ENCODE data around the gene CENPW.

CENPW gene

DNA sequence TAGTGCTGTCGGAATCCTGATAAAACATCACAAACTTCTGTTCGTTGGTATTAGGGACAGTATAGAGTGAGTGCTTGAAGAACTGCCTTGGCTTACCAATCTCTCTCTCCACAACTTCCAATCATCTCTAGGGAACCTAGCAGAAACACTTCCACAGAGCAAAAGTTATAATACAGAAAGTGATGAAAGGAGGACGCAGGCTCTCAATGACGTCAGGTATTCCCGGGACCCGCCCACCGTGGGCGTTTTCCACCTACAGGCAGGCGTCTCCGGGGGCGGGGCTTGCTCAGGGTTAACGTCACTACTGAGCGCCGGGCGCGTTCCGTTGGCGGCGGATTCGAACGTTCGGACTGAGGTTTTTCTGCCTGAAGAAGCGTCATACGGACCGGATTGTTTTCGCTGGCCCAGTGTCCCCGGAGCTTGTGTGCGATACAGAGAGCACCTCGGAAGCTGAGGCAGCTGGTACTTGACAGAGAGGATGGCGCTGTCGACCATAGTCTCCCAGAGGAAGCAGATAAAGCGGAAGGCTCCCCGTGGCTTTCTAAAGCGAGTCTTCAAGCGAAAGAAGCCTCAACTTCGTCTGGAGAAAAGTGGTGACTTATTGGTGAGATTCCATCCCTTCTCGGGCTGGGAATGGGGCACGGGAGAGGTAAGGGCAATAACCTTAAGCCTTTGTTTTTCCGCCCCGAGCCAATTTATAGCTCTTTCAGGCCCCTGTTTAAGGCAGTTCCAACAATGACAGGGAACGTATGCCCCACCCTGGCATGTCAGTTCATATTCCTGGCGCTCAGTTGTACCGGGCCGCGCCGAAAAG lies at the start of gene CENPW:
Gene CENPW, plus strand, starts transcription at position 320 of the 814 bp plus-strand sequence. Its CDS starts 159 bp downstream, at position 479.
- peak; percentile 72 to 95 for DNase-seq

DNA sequence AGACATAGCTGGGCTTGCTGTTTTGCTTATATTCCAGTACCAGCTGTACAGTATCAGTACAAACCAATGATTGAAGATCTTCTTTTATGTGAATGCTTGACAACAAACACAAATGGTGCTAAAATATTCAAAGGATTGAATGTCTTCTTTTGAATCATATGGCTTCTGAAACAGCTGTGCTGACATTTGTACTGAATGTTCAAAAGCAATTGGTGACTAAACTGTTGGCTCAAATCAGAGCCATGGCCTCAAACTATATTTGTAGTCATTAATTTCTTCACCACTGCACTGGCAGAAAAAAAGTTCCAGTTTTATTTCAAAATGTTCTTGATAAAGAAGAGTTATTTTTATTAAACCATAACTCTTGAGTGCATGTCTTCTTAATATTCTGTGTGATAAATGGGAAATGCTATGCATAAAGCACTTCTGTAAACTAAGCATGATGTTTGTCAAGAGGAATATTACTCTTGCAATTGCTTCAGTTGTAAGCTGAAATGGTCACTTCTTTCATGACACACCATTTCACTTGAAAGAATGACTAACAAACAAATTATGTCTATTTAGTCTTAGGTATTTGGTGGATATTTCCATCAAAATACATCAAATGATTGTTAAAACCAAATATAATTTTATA lies 45.9 kb upstream of the CENPW start:
- no peak for DNase-seq

DNA sequence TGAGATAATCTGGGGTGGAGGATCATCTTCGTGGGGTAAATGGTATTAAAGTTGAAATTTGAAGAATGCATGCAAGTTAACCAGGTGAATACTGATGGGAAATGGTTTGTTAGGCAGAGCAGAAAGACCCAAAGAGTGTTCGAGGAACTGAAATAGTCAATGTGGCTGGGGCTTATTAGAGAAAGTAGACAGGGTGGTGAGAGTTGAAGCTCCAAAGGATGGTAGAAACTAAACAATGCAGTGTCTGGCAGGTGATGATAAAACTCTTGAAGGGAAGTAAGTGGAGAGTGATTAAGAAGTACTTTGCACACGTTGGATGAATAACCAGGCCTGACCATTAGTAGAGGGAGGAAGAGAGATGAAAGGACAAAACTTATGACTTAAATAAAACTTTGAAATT lies 39.8 kb upstream of the CENPW start:
- no peak for DNase-seq

DNA sequence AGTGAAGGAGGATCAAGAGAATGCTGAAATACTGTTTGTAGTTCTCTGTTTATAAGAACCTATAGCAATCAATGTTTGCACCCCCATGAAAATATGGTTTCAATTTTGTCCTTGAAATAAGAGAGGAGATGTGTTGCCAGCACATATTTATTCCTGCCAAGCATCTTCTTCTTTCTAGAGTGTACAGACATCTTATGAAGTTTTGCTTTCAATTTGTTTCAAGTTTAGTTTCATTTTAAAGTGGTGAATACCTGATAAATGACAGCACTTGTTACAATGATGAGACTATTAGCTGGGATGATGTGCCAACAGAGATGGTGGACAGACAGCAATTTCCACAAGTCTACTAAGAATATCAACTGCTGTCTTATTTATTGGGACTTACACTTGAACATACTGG lies 39.2 kb upstream of the CENPW start:
- no peak for DNase-seq

DNA sequence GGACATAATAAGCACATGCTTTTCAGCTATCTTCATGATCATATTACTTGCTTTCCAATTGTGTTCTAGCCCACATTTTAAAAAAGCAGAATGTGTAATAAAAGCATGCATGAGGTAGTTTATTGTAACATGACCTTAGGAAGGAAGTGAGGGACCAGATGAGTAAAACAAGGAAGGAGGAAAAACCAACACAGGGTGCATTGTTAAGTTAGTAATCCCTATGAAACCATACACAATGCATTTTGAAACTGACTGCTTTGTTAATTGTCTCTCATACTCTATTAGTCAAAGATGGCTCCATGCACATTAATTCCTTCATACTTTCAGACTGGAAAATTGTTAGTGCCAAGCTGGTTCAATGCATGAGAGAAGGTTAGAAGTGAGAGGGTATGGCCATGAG lies 37.7 kb upstream of the CENPW start:
- no peak for DNase-seq

DNA sequence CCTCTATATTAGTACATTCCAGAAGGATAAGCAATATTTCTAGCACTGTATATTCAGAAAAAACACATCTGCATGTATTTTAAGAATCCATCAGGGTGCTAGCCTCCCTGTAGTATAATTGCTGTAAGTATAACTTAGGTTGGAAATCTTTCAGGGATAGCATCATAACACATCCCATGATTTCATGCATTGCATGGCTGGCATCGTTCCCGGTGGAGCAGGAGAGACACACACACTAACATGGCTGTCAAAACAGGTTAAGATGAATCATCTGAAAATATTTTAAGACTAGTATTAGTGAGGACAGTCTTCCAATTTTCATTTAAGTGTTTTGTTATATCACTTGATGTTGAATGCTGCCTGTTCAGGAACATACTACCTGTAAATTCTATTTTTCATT lies 32.1 kb upstream of the CENPW start:
- no peak for DNase-seq

DNA sequence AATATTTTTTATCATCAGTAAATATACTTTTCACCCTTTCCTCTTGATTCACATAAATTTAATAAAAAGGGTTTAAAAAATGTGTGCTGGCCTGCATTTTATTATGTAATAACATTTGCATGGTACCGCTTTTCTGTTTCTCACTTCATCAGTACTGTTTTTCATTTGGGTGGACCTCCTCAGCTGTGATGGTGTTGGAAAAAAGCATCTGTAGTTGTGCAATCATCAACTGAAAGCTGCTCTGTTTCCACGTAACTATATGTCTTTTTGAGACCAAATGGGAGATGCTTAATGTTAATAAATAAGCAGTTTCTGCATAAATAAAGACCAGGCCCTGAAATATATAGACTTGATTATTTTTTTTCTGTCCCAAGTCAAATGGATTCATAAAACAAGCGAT lies 31.6 kb upstream of the CENPW start:
- DNase-seq, result no peak

DNA sequence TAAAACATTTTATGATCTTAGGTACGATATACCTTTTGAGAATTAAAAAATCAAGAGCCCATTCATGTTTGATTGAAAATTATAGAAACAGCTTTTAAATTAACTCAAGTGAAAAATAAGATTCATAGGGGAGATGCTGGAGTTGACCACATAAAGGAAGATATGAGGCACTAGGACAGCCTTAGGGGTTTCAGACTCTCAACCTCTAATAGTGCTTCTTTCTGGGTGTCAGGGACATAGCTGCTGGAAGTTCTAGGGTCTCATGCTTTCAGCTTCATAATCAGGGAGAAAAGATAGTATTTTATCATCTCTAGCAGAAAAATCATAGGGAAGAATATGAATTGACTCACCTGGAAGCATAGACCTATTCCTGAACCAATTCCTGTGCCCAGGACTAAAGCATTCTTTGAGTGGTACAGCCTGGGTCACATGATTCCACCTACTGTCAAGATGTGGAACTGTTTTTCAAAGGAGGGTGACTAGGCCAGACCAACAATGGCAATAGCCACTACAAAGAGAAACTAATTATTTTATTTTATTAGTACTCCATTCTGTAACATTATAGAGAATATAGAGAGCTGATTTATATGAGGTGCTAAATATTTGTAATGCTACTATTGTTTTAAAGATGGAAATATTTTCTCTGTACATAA lies 27.8 kb upstream of the CENPW start:
- DNase-seq, result peak in 1 of 2 experiments; percentile 13

DNA sequence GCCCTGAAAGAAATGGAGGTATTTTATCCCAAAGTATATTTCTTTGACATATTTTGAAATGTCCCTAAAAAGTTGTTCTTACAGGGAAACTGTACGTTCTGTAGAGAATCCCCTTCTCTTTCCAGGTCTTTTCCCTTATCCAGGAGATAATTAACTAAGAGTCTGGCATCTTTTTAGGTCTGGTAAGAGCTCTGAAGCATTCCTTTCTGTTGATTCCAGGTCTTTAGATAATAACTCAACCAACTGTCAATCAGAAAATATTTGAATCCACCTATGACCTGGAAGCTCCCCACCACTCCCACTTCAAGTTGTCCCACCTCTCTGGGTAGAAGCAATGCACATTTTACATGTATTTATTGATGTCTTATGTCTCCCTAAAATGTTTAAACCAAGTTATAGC lies 26.0 kb upstream of the CENPW start:
- DNase-seq, result no peak

DNA sequence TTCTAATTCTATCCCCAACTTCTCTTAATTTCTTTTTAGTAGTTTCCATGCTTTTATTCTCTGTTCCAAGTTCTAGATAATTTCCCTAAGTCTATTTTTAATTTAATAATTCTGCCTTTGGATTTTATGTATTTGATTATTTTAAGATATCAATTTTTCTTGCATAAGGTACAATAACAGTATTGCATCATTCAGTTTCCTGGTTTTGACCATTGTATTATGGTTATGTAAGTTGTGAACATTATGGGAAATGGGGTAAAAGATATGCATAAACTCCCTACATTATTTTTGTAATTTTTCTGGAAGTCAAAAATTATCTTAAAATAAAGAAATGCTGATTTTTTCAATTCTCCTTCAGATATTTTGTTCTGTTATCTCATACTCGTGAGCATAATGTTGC lies 21.1 kb upstream of the CENPW start:
- DNase-seq, result no peak

DNA sequence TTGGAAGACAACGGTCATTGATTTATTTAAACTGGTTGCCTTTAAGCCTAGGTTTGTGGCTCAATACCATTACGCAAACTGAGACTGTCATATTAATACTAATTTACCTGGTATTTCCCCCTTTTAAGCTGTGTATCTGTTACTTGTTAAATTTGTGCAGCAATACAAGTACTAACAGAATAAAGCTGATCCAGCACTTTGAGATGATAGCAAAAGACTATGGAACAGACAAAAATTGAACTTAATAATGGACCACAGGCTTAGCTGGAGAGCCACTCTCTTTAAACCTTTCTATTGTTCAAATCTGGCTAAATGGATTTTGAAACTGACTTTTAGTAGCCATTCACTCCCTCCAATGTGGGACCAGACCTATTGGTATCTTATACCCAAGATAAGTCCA lies 6.2 kb upstream of the CENPW start:
- DNase-seq, result no peak

DNA sequence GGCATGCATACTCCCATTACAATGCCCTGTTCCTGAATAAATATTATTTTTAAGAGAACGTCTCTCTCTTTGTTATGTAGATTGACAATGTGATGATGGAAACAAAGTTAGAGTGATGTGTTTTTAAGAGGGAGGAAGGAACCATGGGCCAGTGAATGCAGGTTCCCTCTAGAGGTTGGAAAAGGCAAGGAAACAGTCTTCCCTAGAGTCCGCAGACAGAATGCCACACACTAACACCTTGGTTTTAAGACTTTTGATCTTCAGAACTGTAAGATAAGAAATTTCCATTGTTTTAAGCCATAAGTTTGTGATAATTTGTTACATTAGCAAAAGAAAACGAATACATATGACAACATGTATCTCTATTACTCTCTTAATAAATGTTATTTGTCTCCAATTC lies 4.7 kb upstream of the CENPW start:
- no peak for DNase-seq

DNA sequence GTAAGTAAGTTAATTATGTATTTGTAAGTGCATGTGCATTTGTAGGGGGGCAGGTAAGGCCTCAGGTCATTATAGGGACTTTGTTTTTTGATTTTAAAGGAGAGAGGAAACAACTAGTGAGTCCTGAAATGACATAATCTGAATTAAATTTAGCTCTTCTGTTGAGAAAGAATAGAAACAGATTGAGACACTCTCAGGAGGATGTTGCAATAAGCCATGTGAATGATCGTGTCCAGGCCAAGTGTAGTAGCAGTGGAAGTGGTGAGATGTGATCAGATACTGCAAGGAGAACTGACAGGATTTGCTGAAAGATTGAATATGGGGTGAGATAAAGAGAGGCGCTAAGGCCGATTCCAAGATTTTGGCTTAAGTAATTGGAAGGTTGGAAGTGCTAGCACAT lies 2.6 kb upstream of the CENPW start:
- DNase-seq, result no peak

DNA sequence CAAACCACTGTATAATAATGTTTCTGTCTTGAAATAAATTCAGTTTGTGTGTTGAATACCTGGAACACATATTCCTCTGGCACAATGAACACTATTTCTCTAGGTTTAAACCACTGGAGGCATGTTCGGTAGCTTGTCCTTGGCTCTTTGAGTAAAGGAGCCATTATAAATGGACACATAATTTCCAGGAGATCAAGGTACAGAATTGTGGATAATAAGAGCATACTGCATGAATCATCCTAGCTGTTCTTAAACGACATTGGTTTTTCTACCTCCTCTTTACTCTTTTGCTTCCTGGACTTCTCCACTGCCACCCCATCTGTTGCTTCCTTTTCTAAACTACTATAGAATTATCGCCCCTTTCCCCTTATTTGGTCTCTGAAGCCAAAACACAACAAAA lies 1.2 kb downstream of the CENPW start:
- no peak for DNase-seq

DNA sequence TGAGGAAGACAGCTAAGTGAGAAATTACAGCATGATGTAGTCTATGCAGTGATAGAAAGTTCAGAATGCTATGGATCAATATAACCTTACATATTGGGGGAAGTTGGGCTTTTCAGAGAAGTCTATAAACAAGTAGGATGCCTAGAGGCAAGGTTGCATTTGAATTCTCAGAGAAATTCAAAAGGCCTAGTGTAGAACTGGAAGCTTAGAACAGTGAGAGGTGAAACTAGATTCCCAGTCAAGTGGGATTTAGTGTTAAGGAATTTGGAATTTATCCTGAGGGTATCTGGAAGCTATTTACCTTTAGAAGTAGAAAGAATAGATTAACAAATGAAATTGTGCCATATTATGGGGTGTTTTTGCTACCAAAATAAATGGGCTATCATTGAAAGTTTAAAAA lies 4.3 kb downstream of the CENPW start:
- DNase-seq, result no peak

DNA sequence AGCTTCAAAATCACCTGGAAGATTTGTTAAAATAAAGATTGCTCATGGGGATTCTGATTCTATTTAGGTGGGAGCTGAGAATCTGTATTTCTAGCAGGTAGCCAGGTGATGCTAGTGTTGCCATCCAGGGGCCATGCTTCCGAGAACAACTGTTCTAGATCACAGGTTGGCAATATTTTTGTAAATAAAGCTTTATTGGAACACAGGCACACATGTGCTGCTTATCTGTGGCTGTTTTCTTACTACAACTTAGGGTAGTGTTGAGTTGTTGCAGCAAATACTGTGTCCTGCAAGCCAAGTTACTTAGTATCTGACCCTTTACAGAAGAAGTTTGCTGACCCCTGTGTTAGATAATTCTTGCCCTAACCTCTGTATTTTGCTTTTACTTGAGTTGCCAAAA lies 12.0 kb downstream of the CENPW start:
- DNase-seq, result no peak

DNA sequence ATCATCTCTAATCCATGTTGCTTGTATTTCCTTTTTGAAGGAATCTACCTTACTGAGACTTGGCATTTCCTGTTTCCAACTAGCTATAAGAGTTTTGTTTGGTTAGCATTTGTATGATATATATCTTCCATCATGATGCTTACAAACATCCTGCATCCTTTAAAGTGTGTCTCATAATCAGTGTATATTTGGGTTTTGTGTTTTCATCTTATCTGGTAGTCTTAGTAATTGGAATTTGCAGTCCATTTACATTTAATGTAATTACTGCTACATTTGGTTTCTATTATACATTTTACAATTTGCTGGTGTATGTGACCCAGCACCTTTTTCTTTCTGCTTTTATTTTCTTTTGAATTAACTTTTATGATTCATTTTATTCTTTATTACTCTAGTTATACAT lies 12.6 kb downstream of the CENPW start:
- no peak for DNase-seq

DNA sequence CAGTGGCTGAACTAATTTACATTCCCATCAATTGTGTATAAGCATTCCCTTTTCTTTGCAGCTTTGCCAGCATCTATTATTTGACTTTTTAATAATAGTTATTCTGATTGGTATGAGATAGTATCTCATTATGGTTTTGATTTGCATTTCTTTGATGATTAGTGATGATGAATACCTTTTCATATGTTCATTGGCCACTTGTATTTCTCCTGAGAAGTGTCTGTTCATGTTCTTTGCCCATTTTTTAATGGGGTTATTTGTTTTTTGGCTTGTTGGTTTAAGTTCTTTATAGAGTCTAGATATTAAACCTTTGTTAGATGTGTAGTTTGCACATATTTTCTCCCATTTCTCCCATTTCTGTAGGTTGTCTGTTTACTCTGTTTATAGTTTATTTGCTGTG lies 16.6 kb downstream of the CENPW start:
- no peak for DNase-seq

DNA sequence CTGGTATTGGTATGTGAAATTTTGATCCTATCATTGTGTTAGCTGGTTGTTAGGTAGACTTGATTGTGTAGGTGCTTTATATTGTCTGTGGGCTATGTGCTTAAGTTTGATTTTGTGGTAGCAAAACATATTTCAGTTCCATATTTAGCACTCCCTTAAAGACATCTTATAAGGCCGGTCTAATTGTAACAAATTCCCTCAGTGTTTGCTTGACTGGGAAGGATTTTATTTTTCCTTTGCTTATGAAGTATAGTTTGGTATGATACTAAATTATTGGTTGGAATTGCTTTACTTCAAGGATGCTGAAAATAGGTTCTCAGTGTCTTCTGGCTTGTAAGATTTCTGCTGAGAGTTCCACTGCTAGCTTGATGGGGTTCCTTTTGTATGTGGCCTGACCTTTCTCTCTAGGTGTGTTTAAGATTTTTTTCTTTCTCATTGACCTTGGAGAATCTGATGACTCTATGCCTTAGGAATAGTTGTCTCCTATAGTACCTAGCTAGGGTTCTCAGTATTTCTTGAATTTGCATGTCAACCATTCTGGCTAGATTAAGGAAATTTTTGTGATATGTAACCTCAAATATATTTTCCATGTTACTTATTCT lies 20.1 kb downstream of the CENPW start:
- no peak for DNase-seq

DNA sequence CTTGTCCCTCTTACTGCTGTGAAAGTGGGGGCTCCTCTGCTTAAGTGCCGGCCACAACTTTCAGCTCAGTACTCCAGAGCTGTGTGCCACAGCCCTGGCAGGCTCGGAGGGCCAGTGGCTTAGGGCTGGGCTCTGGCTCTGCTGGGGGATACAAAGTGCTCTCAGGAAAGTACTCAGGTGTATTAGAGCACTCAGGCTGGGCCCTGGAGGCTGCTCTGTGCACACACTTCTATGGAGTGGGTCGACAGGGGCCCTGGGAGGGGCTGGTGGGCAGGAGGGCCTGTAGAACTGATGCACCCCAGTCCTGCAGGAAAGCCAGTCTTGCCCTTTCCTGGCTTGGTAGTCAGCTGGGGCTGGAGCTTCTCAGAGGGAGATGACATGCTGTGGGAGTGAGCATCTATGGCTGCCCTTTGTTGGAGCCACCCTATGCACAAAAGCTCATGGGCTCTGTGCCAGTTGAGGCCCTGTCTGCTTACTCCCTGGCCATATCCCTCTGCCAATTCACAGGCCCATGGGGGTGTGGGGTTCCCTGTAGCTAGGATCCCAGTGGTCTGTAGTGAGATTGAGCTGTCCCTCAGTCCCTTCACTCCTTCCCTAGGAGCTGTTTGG lies 22.0 kb downstream of the CENPW start:
- no peak for DNase-seq

DNA sequence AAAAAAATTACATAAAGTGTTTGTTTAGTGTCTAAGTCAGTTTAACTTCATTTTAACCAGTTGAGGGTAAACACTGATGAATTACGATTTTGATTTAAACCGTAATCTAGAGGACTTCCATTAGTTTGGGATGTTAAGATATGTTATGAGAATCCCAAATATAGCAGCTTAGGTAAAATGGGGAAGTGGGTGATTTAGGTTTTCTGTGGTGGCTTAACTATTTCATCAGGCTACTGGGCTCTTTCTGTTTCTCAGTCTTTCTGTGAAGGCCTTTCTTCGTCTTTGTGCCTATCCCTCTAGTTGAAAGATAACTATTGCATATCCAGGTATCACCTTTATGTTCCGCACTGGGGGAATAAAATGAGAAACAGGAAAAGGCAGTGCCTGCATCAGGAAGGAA lies 27.9 kb downstream of the CENPW start:
- no peak for DNase-seq

DNA sequence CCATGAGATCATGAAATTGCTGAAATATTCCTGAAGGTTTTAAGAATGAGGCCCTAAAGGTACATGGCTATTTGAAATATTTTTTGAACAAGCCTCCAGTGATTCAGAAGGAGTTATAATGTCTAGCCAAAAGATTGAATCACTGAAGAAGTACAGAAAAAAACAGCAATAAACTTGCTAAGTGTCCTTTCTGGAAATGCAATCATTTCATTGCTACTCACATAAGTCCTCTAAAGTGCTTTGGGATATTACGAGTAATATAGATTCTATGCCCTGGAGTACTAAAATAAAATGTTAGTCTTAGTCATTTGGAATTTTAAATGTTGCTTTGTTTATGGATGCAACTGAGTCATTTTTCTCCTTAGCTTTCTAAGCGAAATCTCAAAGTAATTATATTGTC lies 32.7 kb downstream of the CENPW start:
- no peak for DNase-seq

DNA sequence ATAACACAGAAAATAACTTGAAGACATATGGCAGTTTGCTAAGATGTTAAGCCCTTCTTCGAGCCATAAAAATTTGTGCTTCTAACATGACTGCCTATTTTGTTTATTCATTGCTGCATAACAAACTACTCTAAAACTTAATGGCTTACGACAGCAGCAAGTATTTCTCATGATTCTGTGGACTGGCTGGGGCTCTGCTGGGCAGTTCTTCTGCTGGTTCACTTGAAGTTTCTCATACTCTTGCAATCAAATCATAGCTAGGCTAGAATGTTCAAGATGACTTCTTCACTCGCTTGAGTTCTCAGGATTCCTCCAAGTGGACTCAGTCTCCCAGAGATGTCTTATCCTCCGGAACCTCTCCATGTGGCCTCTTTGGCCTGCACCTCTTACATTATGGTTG lies 33.4 kb downstream of the CENPW start:
- no peak for DNase-seq

Data from NCI-H526 (cell line).